Measurements from ENCODE around the gene TENM4.

TENM4 gene

DNA sequence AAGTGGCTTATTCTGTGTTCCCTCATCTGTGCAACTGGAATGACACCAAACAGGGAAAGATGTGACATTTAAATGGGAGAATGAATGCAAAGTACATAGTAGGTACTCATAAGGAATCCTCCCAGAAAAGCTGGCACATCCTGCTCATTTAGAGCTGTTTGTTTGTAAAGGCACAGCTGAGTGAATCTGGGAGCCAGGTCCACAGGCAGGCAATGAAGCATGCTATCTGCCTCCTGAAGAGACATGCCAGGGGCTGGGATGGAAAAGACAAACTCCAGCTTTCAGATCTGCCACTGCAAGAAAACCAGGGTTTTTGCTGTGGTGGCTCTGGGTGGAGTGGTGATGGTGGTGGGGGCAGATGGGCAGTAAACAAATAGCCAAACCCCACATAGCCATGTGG, 150.1 kb downstream of the TENM4 start:
- DNase-seq: no peak

GRCh38 chr11:79287952-79288351, 152.9 kb downstream of the TENM4 start:
- no peak for DNase-seq

DNA sequence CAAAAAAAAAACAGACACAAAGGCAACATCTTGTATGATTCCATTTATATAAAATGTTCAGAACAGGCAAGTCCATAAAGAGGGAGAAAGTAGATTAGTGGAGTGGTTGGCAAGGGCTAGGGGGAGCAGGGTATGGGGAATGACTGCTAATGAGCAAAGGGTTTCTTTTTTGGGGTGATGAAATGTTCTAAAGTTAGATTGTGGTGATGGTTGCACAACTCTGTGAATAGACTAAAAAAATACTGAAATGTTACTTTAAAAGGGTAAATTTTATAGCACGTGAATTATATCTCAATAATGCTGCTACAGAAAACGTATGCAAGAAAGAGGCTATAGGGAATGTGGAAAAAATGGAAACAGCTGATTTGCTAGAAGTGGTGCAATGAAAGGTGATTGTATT, 155.1 kb downstream of the TENM4 start:
- DNase-seq: no peak

DNA sequence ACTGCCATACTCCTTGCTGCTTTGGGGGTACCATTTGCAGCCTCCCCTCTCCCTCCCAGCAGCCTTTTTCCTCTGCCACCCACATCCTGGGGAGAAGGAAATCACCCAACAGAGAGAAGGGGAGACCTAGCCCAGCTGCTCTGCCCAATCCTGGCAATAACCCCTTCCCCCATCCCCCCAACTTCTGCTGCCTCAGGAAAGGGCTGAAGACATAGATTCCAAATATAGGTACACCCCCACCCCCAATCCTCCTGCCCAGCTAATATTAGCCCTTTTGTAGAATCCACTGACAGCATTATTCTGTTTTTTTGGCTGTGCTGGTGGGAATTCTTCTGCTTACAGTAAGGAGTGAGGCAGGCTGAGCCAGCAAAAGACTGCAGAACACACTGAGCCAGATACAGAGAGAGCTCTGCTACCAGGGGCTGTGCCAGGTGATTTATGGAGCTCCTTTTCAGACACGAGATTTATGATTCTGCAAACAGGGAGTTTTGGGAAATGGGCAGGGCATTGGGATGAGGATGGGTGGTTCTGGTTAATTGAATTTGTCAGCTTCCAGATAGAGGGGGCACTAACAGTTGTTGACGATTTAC, 164.0 kb downstream of the TENM4 start:
- DNase-seq: no peak

DNA sequence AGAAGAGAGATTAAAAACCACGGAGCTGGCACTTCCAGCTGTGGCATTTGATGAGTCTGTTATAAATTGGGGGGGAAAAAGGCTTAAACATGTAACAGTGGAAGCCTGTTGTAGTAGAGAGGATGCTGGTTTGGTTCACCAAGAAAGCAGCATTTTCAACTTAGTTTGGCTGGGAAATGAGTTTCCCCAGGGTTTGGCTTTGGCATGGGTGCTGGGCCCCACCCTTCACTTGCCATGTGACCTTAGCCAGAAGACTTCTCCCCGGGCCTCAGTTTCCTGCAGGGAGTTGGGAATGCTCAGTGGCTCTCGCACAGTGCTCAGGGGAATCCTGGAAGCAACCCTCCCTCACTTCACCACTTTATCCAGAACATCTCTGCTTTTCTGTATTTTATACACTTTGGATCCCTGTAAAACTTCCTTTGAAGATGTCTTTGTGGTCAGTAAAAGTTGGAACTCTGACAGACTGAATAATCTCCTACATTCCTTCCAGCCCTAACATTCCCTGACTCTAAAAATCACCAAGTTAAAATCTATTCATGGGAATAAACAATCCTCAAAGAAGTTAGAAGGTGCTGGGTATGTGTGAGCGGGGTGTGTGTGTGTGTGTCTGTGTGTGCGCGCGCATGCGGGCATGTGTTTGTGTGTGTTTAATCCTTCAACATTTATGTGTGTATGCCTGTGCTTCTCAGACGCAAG, 166.0 kb downstream of the TENM4 start:
- no peak for DNase-seq

DNA sequence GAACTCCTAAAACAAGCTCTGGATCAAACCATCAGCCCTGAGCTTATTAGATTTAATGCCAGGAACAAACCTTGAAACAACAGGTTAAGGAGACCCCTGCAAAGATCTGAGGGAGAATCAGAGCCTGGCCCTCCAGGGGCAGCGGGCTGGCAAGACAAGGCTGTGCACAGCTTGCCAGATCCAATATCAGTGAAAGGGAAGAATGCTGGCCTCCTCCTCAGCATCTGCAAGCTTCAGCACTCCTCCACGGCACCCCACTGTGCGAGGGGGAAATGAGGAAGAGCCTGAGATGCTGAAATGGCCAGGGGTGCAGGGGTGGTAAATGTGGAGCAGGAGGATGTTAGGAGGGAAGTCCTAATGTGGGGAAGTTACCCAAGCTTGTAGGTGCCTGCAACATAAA, 167.0 kb downstream of the TENM4 start:
- no peak for DNase-seq

- DNase-seq: no peak
These were observed 171.1 kb downstream of the TENM4 start for GRCh38 chr11:79269611-79270307.

- no peak for DNase-seq
These were observed 174.4 kb downstream of the TENM4 start for GRCh38 chr11:79266396-79266795.

DNA sequence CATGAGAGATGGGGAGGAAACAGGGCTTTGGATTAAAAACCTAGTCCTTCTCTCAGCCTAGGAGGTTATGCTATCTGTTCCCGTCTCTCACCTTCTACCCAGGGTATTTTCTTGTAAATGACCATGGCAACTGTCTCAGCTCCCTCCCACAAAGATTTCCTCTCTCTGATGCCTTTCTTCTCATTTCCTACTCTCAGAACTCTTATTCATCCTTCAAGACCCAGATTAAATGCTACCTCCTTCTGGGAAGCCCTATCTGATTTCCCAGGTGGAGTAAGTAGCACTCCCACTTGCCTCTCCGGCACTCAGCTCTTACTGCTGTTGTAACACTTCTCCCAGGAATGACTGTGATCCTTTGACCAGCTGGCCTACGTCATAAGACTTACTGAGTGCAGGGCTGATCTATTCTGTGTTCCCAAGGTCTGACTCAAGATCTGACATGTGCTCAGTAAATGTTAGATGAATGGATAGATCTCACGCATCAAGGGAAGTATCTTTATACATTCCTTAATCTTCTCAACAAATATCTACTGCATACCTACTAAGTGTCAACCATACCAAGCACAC, 175.0 kb downstream of the TENM4 start:
- DNase-seq: no peak

GRCh38 chr11:79264284-79264683, 176.5 kb downstream of the TENM4 start:
- no peak for DNase-seq

DNA sequence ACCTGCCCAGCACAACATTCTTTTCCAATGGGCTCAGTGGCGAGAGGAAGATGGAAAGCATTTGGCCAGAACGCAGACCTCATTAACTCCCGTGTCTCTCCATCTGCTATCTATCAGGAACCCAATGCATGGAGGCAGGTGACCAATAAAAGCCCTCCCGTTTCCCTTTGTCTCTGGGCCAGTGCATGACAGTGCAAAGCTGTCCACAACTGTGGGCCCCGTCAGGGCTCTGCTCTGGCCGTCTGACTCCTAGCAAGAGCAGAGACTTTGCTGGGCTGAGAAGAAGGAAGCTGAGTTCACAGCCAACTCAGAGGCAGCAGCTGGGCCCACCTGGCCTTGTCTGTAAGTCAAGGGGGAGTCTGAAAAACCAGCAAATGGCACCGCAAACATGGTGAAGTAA, 177.8 kb downstream of the TENM4 start:
- no peak for DNase-seq

GRCh38 chr11:79262221-79262620, 178.6 kb downstream of the TENM4 start:
- DNase-seq: no peak

GRCh38 chr11:79261684-79262083, 179.1 kb downstream of the TENM4 start:
- no peak for DNase-seq

GRCh38 chr11:79259800-79260199, 181.0 kb downstream of the TENM4 start:
- DNase-seq: no peak

DNA sequence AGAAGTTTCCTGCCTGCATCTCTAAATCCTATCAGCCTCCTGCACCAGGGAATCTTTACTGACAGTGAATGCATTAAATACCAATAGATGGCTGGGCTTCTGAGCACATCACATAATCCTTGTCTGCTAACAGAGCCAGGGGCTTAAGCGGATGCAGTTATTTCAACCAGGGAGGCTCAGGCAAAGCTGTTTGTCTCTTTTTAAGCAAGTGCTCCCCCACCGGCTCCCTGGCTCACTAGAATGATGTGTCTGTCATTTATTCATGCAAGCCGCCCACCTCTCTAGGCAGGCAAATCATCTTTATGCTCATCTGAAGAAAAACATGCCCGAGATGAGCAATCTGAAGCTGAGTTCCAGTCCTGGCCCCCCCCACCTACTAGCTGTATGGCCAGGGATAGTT, 182.3 kb downstream of the TENM4 start:
- DNase-seq: no peak

- DNase-seq: no peak
These were observed 184.9 kb downstream of the TENM4 start for GRCh38 chr11:79255965-79256364.

GRCh38 chr11:79253280-79253679, 187.6 kb downstream of the TENM4 start:
- DNase-seq: no peak

DNA sequence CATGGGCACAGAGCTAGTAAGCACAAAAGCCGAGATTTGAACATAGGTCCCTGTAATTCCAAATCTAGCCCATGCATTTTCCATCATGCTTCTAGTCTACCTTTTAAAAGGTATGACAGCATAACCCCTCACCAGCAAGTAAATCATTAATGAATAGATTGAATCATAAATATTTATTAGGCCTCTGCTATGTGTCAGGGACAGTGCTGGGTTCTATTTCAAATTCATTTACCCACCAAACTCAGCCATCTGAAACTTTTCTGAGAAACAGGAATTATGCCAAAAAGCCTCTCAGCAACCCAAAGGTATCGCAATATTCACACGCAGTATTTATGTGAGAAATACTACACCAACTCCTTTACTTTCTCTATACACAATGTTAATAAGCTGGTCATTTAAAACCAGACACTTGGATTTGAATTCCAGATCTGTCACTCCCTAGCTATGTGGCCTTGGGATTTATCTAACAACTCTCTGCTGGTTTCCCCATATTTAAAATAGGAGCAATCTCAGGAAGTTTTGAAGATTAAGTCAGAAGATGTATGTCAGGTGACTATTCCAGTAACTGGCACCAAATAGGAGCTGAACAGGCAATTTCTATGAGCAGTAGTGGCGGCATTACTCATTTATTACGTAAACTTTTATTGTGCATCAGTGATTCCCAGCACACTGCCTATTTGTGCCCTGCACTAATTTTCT, 191.4 kb downstream of the TENM4 start:
- DNase-seq: no peak

DNA sequence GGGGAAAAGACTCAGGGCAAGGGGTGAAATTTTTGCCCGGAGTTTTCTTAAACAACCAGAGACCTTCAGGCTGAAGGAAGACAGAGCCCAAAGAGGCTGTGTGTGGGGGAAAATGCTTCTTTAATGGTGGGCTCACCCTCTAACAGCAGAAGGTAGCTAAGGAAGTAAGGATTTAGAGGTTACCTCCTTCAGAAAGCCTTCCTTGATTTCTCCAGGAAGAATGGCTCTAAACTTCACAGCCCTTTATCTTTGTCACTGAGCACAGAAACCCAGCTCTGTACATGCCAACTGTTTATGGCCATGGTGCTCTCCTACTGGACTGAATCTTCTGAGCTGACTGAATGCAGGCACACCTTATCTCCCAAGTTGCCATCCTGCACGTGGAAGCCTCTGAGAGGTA, 196.0 kb downstream of the TENM4 start:
- no peak for DNase-seq

- no peak for DNase-seq
These were observed 196.5 kb downstream of the TENM4 start for GRCh38 chr11:79244241-79244772.

DNA sequence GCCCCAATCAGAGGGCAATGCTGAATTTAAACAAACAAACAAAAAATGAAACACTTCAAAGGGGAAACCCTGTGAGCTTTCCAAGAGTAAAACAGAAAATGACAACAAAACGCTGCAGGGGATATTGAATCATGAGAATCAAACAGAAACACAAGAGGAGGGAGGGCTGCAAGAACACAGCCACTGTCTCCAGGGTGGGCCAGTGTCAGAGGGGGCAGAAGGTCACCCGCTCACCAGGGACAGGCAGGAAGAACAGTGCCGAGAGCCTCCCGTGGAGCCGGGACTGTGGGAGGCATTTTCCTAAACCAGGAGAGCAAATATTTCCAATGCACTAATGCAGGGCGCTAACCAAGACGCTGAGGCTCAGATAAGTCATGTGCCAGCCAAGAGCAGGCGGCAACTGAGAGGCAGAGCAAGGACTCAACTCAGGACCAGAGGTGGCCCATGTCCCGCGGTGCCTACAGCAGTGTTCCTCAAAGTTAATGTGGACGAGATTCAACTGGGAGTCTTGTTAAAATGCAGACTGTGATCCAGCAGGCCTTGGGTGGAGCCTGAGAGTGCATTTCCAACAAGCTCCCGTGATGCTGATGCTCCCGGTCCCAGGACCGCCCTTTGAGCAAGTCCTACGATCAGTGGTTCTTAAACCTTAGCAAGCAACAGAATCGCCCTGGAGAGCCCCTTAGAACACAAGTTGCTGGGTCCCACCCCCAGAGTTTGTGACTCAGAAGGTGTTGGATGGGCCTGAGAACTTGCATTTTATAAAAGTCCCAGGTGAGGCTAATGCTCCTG, 197.2 kb downstream of the TENM4 start:
- no peak for DNase-seq

GRCh38 chr11:79242616-79243015, 198.2 kb downstream of the TENM4 start:
- no peak for DNase-seq

Data from T-helper 1 cell (primary cell).